Superior temporal gyrus (tissue), 1 donor: ENCODE measurements around the gene EBPL.
"Not testable (repeated sequence)": the region's sequence is repeated elsewhere in the genome, so short reads cannot be mapped to it uniquely, and the experiment has no call there.

Source experiments
- DNase-seq: peaks from one replicate; pipeline ENCODE4 v3.0.0-alpha.2; 2016; ENCODE audit errors: extremely low spot score

EBPL gene

GRCh38 chr13:49690995-49691784 lies at the start of gene EBPL:
TSS of gene EBPL (minus strand) at chr13:49691486. CDS start at chr13:49691424, 62 bp downstream.
- peak; percentile 80 for DNase-seq

DNA sequence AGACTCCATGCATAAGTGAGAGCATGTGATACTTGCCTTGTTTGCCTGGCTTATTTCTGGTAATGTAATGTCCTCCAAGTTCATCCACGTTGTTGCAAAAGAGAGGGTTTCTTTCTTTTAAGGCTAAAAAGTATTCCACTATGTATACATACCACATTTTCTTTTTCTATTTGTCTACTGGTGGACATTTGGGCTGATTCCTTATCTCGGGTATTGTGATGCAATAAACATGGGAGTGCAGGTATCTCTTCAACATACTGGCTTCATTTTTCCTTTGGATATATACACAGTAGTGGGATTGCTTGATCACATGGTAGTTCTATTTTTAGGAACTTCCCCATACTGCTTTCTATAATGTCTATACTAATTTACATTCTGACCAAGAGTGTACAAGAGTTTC lies 49.6 kb upstream of the EBPL start:
- no peak for DNase-seq

DNA sequence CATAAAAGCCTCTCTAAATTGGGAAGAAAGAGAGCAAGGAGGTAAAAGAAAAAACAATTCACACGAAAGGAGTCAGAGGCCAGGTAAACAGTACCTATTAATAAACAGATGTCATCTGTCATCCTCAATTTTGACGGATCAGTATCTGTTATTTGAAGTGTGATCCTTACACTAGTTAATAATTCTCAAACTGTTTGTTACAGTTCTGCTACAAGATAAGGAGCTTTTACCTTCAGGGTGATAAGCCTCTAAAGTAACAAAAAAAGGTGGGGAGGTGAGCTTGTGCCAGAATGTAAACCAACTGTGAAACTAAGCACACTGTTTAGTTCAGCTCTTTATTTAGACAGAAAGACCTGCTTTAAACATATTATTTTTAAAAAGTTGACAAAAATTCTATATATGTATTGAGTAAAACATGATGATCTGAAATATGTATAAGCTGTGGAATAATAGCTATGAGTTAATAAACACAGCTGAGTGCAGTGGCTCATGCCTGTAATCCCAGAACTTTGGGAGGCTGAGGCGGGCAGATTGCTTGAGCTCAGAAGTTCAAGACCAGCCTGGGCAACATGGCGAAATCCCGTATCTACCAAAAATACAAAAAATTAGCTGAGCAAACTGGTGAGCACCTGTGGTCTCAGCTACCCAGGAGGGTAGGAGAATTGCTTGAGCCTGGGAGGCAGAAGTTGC lies 48.4 kb upstream of the EBPL start:
- DNase-seq, result no peak

GRCh38 chr13:49733181-49733951 lies 42.1 kb upstream of the EBPL start:
- DNase-seq, result no peak

DNA sequence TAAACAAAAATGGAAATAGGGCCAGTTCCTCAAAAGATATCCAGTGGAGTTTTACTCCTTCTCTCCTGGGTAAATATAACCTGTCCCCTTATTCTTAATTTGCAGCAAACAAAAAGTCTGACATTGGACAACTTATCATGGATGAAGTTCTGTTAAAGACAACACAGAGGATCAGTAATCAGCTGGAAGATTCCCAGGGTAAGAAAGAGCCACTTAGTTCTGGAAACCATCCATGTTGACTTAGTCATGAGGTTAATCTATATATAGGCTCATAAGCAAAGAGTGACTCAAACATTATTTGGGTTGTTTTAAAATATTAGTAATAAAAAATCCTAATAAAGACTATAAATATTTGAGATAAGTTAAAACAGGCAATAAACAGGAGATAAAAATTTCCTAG lies 40.5 kb upstream of the EBPL start:
- DNase-seq, result no peak

DNA sequence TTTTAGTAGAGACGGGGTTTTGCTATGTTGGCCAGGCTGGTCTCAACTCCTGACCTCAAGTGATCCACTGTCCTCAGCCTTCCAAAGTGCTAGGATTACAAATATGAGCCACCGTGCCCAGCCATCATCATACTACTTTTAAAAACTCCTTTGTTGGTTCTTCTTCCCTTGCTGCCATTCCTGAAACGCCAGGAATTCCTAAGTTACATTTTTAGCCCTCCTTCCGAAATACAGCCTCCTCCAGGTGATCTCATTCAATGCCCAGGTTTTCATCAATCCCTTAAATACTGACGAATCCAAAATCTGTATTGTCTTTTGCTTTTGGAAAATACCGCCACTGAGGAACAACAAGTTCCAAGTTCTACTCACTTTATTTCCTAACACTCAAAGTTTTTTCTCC lies 25.3 kb upstream of the EBPL start:
- DNase-seq, result no peak

DNA sequence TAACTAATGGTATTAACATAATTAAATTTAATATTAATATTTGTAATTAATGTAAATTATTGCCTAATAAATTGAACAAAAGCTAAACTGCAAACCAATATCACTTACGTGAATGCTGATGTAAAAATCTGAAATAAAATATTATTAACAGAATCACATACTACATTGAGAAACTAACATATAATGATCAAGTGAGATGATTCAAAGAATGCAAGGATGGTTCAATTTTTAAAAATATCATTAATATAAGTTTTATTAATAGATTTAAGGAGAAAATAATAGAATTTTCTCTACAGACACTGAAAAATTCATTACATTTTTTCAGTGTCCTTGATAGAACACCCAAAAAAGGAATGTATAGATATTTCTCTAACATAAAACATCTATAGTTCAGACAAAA lies 23.5 kb upstream of the EBPL start:
- no peak for DNase-seq

DNA sequence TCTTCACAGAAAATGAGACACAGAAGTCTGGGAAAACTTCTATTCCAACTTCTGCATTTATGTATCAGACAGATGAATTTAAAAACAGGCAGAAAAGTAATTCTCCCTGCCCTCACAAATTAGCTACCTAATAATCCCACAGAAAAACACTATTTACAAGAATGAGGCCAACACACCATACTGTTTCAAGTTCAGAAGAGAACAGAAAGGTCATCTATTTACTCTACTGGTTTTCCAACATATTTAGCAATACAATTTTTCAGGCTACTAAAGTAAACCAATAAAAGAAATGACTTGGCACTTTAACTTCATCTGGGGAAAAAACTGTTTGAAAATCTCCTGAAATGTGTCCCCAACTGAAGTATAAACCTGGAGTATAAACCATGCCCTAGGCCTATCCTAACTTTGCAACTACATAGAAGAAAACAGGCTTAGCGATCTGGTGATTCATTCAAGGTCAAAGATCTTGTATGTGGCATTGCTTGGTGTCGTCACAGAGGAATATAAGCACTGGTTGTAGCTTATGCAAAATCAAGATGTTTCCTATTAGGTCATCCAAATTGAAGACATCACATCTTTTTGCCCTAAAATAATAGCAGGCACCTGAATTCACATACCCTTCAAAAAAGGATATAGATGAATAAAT lies 20.1 kb upstream of the EBPL start:
- no peak for DNase-seq

GRCh38 chr13:49704264-49704663 lies 13.0 kb upstream of the EBPL start:
- DNase-seq, result not testable (repeated sequence)

DNA sequence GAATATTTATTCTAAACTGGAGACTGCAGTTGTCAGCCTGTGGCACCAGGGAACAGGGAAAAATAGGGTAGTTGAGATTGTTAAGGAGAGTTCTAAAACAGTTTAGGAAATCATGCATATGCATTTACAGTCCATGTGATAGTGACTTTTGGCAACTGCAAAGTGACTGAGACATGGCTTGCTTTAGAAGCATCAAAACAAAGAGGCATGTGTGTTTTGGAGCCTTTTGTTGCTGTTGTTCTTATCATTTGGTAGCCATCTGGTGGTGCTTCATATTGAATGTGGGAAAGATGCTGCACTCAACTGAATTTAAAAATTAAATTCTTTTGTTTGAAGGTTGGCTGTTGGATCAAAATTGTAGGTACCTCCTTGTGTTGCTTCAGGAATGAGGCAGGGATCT lies 10.2 kb upstream of the EBPL start:
- DNase-seq, result peak; percentile 47

GRCh38 chr13:49697468-49697867 lies 6.2 kb upstream of the EBPL start:
- DNase-seq, result no peak

- no peak for DNase-seq
Measured at GRCh38 chr13:49694446-49694845, 3.2 kb upstream of the EBPL start.

DNA sequence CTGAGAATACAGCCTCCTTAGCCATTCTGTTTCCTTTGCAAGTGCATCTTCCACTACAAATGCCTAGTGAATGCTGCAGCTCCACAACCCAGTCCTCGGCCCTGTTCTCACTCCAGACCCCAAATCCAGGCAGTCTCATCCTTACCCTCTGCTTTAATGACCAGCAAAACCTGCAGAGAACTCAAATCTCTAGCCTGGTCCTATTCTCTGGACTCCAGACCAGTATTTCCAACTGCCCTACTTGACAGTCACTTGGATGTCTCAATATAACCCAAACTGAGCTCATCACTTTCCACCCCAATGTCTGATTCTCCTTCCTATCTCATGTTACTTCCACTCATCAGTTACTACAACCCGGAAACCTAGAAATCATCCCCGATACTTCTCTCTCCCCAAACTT lies 2.6 kb upstream of the EBPL start:
- DNase-seq, result no peak

DNA sequence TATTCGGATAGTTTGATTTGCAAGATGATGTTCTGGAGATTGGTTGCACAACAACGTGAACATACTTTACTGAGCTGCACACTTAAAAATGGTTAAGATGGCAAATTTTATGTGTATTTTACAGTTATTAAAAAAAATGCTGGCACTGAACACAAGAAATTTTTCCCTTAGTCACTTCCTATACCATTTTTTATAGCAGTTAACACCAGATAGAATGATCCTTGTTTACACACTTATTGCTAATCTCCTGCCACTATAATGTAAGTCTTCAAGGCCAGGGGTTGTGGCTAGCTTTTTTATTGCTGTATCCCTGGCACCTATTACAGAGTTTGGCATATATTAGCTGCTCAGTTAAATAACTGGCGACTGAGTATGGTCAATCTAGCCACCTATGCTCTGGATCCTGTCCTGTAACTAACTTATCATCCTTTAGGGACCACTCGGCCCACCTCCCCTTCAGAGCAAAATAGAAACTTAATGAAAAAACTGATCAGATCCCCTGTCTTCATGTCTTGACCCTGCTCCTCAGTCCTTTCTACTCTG lies 2.0 kb upstream of the EBPL start:
- DNase-seq, result no peak

DNA sequence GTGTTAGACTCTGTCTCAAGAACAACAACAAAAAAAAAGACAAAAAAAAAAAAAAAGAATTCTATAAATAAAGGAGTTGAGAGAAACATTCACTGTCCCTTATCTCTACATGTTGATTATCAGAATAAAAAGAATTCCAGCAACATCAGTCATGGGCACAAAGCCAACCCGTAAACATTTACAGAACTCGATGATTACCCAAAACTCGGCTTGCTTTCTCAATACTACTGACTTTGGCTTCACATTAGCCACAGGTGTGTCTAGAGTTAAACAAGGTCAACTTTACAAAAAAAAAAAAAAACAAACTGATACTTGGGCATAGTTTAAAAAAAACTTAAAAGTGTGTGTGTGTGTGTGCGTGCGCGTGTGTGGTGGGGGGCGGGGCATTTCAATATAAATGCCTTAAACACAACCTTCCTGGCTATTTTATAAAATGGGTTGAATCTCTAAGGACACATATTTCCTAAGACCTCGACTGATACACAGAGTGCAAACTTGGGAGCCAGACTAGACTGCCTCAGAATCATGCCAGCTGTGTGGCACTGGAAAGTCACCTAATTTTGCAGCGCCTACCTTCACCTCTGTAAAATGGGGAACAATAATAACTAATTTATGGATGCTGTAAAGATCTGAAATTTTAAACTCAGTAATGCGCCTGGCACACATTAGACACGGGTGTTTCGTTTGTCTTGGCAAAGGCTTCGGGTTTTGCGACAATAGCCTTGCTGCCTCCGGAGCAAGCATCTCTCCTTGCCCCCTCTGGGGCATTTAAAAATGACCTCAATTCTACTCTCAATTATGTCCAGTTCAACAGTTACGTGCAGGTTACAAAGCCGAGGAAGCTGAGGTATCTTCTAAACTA lies 922 bp downstream of the EBPL start:
- DNase-seq, result no peak

- no peak for DNase-seq
Measured at GRCh38 chr13:49683489-49683888, 7.8 kb downstream of the EBPL start.

DNA sequence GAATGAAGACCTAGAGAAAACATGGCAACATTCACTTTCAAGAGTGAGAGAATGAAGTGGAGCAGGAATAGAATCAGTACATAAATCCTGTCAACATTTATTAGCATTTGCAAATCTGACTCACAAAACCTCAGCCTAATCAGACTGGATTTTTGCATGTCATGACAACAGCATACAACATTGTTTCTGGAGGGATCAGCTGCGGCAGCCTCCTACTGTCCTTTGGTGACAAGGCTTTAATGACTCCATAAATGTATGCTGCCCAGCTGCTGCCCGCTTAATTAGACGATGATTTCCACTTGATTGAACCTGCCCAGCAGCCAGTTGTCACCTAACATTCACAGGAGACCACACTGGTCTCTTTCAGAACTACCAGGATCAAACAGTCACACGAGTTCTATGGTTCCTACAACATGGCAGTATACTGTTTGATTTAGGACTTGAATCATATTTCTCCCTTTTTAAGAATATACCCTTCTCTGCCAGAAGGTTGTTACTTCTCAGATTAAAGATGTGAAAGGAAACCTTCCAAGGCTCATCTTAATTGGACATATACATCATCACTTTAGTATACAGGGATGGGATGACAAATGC lies 9.3 kb downstream of the EBPL start:
- DNase-seq, result no peak

GRCh38 chr13:49679246-49679645 lies 12.0 kb downstream of the EBPL start:
- DNase-seq, result no peak

DNA sequence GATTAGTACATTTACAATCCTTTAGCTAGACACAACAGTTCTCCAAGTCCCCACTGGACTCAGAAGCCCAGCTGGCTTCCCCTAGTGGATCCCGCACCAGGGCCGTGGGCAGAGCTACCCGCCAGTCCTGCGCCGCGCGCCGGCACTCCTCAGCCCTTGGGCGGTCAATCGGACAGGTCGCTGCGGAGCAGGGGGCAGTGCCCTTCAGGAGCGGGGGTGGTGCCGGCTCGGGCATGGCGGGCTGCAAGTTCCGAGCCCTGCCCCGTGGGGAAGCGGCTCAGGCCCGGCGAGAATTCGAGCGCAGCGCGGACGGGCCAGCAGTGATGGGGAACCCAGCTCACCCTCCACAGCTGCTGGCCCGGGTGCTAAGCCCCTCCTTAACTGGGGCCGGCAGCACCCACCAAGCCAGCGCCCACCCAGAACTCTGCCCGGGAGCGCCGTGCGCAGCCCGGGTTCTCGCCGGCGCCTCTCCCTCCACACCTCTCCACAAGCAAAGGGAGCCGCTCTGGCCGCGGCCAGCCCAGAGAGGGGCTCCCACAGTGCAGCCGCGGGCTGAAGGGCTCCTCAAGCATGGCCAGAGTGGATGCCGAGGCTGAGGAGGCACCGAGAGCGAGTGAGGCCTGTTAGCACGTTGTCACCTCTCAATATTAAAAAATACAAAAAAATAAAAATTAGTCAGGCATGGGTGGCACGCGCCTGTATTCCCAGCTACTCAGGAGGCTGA lies 12.9 kb downstream of the EBPL start:
- no peak for DNase-seq
